H4 (cell line): ENCODE data around the gene ACTRT1. TPM values are rescaled to one million over a fixed set of nuclear protein-coding genes. Genes with fewer than 3 reads are reported as not detected.

Experiments used
- DNase-seq: peaks from one replicate; pipeline ENCODE4 v3.0.0-alpha.2; 2015; ENCODE audit warnings: low spot score
- total RNA-seq: library from RNA; depleted of rRNA; stranded (reverse); fragments of >200 nt; shearing (Covaris generic); gene quantifications from 2 replicates; pipeline ENCODE4 v1.2.3, GENCODE V29; 2014; rRNA removed

Gene ACTRT1
- total RNA-seq: not detected in 2 replicates

- DNase-seq: no peak
Measured at GRCh38 chrX:128052303-128052702, at the start of gene ACTRT1. TSS of gene ACTRT1 (minus strand) at chrX:128052403. CDS start at chrX:128052206, 197 bp downstream.

- no peak for DNase-seq
Measured at GRCh38 chrX:128078545-128078944, 26.3 kb upstream of the ACTRT1 start.

DNA sequence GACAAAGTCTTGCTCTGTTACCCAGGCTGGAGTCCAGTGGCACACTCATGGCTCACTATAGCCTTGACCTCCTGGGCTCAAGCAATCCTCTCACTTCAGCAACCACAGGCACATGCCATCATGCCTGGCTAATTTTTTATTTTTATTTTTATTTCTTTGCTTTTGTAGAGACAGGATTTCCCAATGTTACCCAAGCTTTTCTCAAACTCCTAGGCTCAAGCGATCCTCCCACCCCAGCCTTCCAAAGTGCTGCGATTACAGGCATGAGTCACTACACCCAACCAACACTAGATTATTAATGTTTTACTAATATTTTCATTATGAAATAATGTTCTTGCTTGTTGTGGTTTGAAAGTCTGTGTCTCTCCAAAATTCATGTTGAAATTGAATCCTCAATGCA, 5.2 kb upstream of the ACTRT1 start:
- no peak for DNase-seq

DNA sequence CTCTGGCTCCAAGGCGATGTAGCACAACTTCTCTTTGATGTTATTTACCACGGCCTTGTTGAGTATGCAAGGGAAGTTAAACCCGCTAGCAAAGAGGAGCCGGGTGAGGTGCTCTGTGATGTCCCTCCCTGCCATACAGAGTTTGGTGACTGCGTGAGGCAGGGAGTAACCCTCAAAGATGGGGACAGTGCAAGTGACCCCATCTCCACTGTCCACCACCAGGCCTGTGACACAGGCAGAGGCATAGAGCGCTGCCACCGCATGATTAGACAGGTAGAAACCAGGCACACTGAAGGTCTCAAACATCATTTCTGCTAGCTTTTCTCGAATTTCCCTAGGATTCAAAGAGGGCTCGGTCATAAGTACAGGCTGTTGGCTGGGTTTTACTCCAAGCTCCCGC, 677 bp downstream of the ACTRT1 start:
- DNase-seq: no peak

- no peak for DNase-seq
Measured at GRCh38 chrX:128035318-128035717, 16.9 kb downstream of the ACTRT1 start.

DNA sequence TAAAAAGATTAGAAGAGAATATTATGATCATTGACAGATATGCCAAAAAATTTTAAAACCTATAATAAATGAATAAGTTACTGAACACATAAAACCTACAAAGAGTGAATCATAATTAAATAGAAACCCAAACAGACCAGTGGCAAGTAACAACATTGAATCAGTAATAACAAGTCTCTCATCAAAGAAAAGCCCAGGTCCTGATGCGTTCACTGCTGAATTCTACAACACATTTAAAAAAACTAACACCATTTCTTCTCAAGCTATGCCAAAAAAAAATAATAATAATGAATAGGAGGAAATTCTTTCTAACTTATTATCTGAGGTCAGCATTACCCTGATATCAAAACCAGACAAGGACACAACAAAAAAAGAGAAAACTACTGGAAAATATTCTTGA, 30.6 kb downstream of the ACTRT1 start:
- DNase-seq: no peak

DNA sequence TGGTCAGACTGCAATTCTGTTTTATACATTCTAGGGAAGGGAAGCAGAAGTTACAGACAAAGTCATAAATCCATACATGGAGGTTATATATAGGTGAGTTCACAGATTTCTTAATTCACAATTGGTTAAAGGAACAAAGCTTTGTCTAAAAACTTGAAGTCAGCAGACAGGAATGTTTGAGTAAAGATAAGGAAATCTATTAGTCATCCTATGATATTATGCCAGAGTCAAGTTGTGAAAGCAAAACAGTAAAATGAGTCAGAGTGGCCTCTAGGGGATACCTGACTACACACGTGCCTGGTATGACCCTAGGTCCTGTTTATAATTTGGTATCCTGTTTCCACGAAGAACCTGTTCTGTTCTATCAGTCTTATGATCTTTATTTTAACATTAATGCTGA, 31.5 kb downstream of the ACTRT1 start:
- DNase-seq: peak; percentile 61

GRCh38 chrX:128019218-128019617, 33.0 kb downstream of the ACTRT1 start:
- no peak for DNase-seq

DNA sequence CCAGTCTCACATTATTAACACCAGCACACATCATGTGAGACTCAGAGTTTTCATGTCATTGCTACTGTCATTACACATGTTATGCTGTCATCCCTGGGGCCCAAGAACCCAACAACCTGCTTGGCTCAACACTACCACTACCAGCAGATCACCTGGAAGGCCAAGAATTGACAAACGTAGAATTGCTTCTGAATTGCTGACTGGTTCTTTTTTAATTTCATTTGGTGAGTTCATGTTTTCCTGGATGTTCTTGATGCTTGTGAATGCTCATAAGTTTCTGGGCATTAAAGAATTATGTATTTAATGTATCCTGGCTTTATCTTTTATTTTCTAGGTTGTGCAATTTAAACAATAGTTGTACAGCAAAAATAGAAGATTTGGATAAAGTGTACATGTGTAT, 40.2 kb downstream of the ACTRT1 start:
- DNase-seq: no peak

GRCh38 chrX:128007882-128008281, 44.3 kb downstream of the ACTRT1 start:
- no peak for DNase-seq
